MCF 10A (cell line): Measurements from ENCODE around the gene FAAH2. TPM values are rescaled to one million over a fixed set of nuclear protein-coding genes. Genes with fewer than 3 reads are reported as not detected.
A peak's percentile ranks its signal among the peaks of the same experiment; 100 is the strongest.

Source experiments
- BruUV-seq: library from RNA; stranded (reverse); fragments of 400-500 nt; replicated peaks from 2 replicates; lab custom pipeline; 2021; lab: Mats Ljungman, UMichigan
- CTCF ChIA-PET: fragments of 300-600 bp; sonication (Branson Sonifier 250); formaldehyde crosslinking; extraction: SDS; loops from one replicate; lab custom pipeline; 2021; ENCODE audit warnings: antibody characterized with exemption, inconsistent platforms; lab: Yijun Ruan, JAX
- POLR2A ChIA-PET: fragments of 300-600, 350-650 bp; sonication (Branson Sonifier 250); formaldehyde crosslinking; extraction: SDS; loops from one replicate; lab custom pipeline; 2020; ENCODE audit warnings: antibody characterized with exemption, inconsistent platforms; lab: Yijun Ruan, JAX
- DNase-seq: peaks from one replicate; pipeline ENCODE4 v3.0.0-alpha.2; 2018; ENCODE audit not compliant: unreplicated experiment
- H3K27ac Mint-ChIP-seq: one replicate; pipeline ENCODE4 v1.8.0; 2022; ENCODE audit warnings: mild to moderate bottlenecking, low read depth, mixed read lengths; ENCODE audit not compliant: unreplicated experiment
- H3K27me3 Mint-ChIP-seq: one replicate; pipeline ENCODE4 v1.8.0; 2022; ENCODE audit warnings: mixed read lengths; ENCODE audit not compliant: insufficient read depth, unreplicated experiment
- H3K36me3 Mint-ChIP-seq: one replicate; pipeline ENCODE4 v1.8.0; 2022; ENCODE audit warnings: mild to moderate bottlenecking, moderate library complexity, mixed read lengths; ENCODE audit not compliant: insufficient read depth, unreplicated experiment
- H3K4me1 Mint-ChIP-seq: one replicate; pipeline ENCODE4 v1.8.0; 2022; ENCODE audit warnings: mixed read lengths; ENCODE audit not compliant: insufficient read depth, unreplicated experiment
- H3K4me3 Mint-ChIP-seq: one replicate; pipeline ENCODE4 v1.8.0; 2022; ENCODE audit warnings: mild to moderate bottlenecking, moderate library complexity, mixed read lengths; ENCODE audit not compliant: unreplicated experiment
- H3K9me3 Mint-ChIP-seq: one replicate; pipeline ENCODE4 v1.8.0; 2022; ENCODE audit warnings: mixed read lengths; ENCODE audit not compliant: unreplicated experiment
- CTCF ChIP-seq: fragments of 200-600 bp; IDR thresholded peaks from one replicate; pipeline ENCODE4 v1.8.0; 2022; ENCODE audit warnings: antibody characterized with exemption, mild to moderate bottlenecking; ENCODE audit not compliant: unreplicated experiment
- intact Hi-C: fragments of 100-400 bp; cut with micrococcal nuclease; formaldehyde crosslinking; loops from 2 replicates; pipeline ENCODE4 v1.14.1; 2022
- total RNA-seq: library from RNA; stranded (reverse); gene quantifications from 2 replicates; pipeline ENCODE4 v1.2.3, GENCODE V29; 2022

Gene FAAH2
- total RNA-seq, 1 experiment from 2014 or later: 3.1 TPM

- POLR2A ChIA-PET: no interaction called here
- H3K4me3 Mint-ChIP-seq: no peak overlapping the region
- H3K27ac Mint-ChIP-seq: no peak overlapping the region
- peaks cover 7% of the 10 kb centered on the region for H3K9me3 Mint-ChIP-seq
- no peaks in the 10 kb centered on the region for H3K4me1 Mint-ChIP-seq
- BruUV-seq: no TSS peak
- intact Hi-C loops: no loop called here
- no peak for TF ChIP-seq CTCF
- DNase-seq: no peak
- no peaks in the 10 kb centered on the region for H3K27me3 Mint-ChIP-seq
- CTCF ChIA-PET: no interaction called here
- no peaks in the 10 kb centered on the region for H3K36me3 Mint-ChIP-seq
Observed at GRCh38 chrX:57417827-57418226, 131.3 kb downstream of the FAAH2 start.

- no peak for TF ChIP-seq CTCF
- no peaks in the 10 kb centered on the region for H3K9me3 Mint-ChIP-seq
Observed at GRCh38 chrX:57422289-57422688, 135.8 kb downstream of the FAAH2 start.

GRCh38 chrX:57422790-57423189 is 136.3 kb downstream of the FAAH2 start:
- intact Hi-C loops: no loop called here
- Mint-ChIP-seq H3K27me3 (peaks cover 23% of the 10 kb centered on the region), H3K4me3 (no peak overlapping the region), H3K9me3 (no peaks in the 10 kb centered on the region), H3K36me3 (no peaks in the 10 kb centered on the region), H3K27ac (no peak overlapping the region), H3K4me1 (no peaks in the 10 kb centered on the region)
- no peak for TF ChIP-seq CTCF
- POLR2A ChIA-PET: interaction anchor here (0.6 kb wide), 1 partner anchor 76 kb away, joined by 3 read pairs; no protein-coding TSS in a partner anchor
- no TSS peak for BruUV-seq
- no peak for DNase-seq
- CTCF ChIA-PET: interaction anchor here (0.6 to 1.0 kb wide), 2 partner anchors 30 to 118 kb away, joined by 3 read pairs; no protein-coding TSS in a partner anchor

More at GRCh38 chrX:57422289-57422688, 135.8 kb downstream of the FAAH2 start:
- no peak for DNase-seq
- ChIA-PET CTCF (interaction anchor here (0.5 to 0.6 kb wide), 2 partner anchors 118 to 135 kb away, joined by 3 read pairs; no protein-coding TSS in a partner anchor), POLR2A (no interaction called here)
- Mint-ChIP-seq H3K27ac (no peak overlapping the region), H3K36me3 (no peaks in the 10 kb centered on the region), H3K27me3 (peaks cover 21% of the 10 kb centered on the region), H3K4me1 (no peaks in the 10 kb centered on the region), H3K4me3 (no peak overlapping the region)
- BruUV-seq: no TSS peak
- intact Hi-C loops: no loop called here

- no TSS peak for BruUV-seq
- CTCF ChIA-PET: interaction anchor here (0.6 to 2.2 kb wide), 3 partner anchors 9 to 680 kb away, joined by 3 to 7 read pairs (median 4); no protein-coding TSS in a partner anchor
- Mint-ChIP-seq H3K4me3 (no peak overlapping the region), H3K27ac (no peak overlapping the region), H3K27me3 (peaks cover 16% of the 10 kb centered on the region), H3K9me3 (peaks cover 9% of the 10 kb centered on the region), H3K4me1 (no peaks in the 10 kb centered on the region), H3K36me3 (peaks cover 10% of the 10 kb centered on the region)
- intact Hi-C loops: no loop called here
- TF ChIP-seq CTCF: no peak
- POLR2A ChIA-PET: no interaction called here
- peak; percentile 54 for DNase-seq
Observed at GRCh38 chrX:57445076-57445475, 158.6 kb downstream of the FAAH2 start.
